ENCODE data around the gene MDM4.

- no peak for TF ChIP-seq CTCF (IDR thresholded peaks at IDR 0.05)
- no peak for TF ChIP-seq POLR2A (IDR thresholded peaks at IDR 0.05)
- no peak for TF ChIP-seq POLR2AphosphoS5 (IDR thresholded peaks at IDR 0.05)
- TF ChIP-seq EP300 (IDR thresholded peaks at IDR 0.05; ENCODE audit: low read depth) = no peak
These were observed 25.4 kb downstream of the MDM4 start for GRCh38 chr1:204541626-204542025.

All from transverse colon (tissue), 4 donors.